Measurements from ENCODE around the gene DNLZ. TPM values are rescaled to one million over a fixed set of nuclear protein-coding genes. Genes with fewer than 3 reads are reported as not detected.

The DNLZ gene
- polyA plus RNA-seq, 1 of the 3 experiments (the other 2 are of a cell fraction) = 40.6 TPM

DNA sequence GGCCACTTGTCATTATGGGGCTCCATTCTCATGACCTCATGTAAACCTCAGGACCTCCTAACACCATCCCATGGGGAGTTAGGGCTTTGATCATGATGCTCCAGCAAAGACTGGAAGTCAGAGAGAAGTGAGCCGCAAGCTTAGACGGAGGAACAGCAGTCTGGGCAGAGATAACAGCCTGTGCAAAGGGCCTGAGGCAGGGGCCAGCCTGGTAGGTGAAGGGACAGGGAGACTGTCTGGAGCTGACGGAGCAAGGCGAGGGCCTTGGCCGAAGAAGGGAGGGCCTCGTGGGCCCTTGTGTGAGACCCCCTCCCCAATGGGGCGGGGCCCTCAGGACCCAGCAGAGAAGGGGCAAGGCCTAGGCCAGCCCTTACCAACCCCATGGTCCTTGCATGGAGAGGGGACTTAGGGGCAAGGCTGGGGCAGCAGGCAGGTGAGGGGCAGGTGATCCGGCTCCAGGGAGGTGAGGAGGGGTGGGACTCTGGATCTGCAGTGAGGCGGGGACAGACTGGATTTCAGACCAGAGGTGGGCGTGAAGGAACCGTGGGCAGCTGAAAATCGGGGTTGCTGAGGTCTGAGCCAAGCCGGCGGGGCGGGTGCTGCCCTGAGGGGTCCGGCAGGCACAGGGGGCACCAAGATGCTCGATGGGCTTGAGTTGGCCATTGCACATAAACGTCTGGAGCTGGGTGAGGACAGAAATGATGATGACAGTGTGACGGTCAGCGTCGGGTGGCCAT is 18.8 kb downstream of the DNLZ start:
- TF ChIP-seq MEF2A (IDR thresholded peaks at IDR 0.05; ENCODE audit: borderline replicate concordance, low read depth) = no peak
- no peak for TF ChIP-seq ELF1 (IDR thresholded peaks at IDR 0.05)
- TF ChIP-seq RAD21 (IDR thresholded peaks at IDR 0.05; ENCODE audit: low read length) = no peak
- no peak for TF ChIP-seq RCOR1 (IDR thresholded peaks at IDR 0.05; ENCODE audit: low read length)
- TF ChIP-seq JUND (IDR thresholded peaks at IDR 0.05) = no peak
- TF ChIP-seq, protein P1, sequence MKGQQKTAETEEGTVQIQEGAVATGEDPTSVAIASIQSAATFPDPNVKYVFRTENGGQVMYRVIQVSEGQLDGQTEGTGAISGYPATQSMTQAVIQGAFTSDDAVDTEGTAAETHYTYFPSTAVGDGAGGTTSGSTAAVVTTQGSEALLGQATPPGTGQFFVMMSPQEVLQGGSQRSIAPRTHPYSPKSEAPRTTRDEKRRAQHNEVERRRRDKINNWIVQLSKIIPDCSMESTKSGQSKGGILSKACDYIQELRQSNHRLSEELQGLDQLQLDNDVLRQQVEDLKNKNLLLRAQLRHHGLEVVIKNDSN (IDR thresholded peaks at IDR 0.05; ENCODE audit: borderline replicate concordance, low read depth) = no peak
- TF ChIP-seq MXI1 (IDR thresholded peaks at IDR 0.05; ENCODE audit: low read depth, low read length) = no peak
- no peak for TF ChIP-seq NFIC (IDR thresholded peaks at IDR 0.05; ENCODE audit: borderline replicate concordance)
- no peak for TF ChIP-seq USF2 (IDR thresholded peaks at IDR 0.05; ENCODE audit: borderline replicate concordance, low read depth, low read length)
- TF ChIP-seq YY1 (IDR thresholded peaks at IDR 0.05; ENCODE audit: low read depth) = no peak
- no peak for TF ChIP-seq EP300 (IDR thresholded peaks at IDR 0.05; ENCODE audit: borderline replicate concordance in 1 of 2, low read depth in 1 of 2, low read length in 1 of 2)
- no peak for TF ChIP-seq FOXM1 (IDR thresholded peaks at IDR 0.05; ENCODE audit: low read depth)
- no peak for TF ChIP-seq RXRA (IDR thresholded peaks at IDR 0.05; ENCODE audit: borderline replicate concordance, low read depth)
- no peak for TF ChIP-seq FOSL2 (IDR thresholded peaks at IDR 0.05; ENCODE audit: borderline replicate concordance, low read depth)
- TF ChIP-seq SMC3 (IDR thresholded peaks at IDR 0.05; ENCODE audit: low read depth, low read length) = no peak
- TF ChIP-seq, protein P2, sequence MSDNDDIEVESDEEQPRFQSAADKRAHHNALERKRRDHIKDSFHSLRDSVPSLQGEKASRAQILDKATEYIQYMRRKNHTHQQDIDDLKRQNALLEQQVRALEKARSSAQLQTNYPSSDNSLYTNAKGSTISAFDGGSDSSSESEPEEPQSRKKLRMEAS (IDR thresholded peaks at IDR 0.05; ENCODE audit: low read depth) = no peak
- Histone ChIP-seq H3F3A (replicated peaks; ENCODE audit: insufficient read depth) (no peaks in the 10 kb centered on the region), H3K4me2 (no peak overlapping the region), H3K27ac (ENCODE audit: low read depth in 2 of 2, low read length in 1 of 2) (peak overlapping the region in 1 of 2 experiments; percentile 2; a peak in 1 of 4 replicates), H3K4me1 (ENCODE audit: control insufficient read depth in 1 of 2, insufficient read depth in 2 of 2, low read depth in 1 of 2, low read length in 1 of 2) (peaks cover 0 to 47% of the 10 kb centered on the region in 2 experiments; a peak in 1 of 4 replicates), H3K27me3 (ENCODE audit: insufficient read depth) (no peaks in the 10 kb centered on the region), H3K9ac (no peak overlapping the region), H3K9me3 (no peaks in the 10 kb centered on the region), H2AFZ (ENCODE audit: low read depth) (no peak overlapping the region), H3K36me3 (replicated peaks in 1 of 2; ENCODE audit: control insufficient read depth in 1 of 2, insufficient read depth in 2 of 2, low read length in 1 of 2) (peaks cover 0 to 32% of the 10 kb centered on the region in 2 experiments), H3K9me2 (no peaks in the 10 kb centered on the region), H4K20me1 (ENCODE audit: insufficient read depth) (no peaks in the 10 kb centered on the region), H3K79me2 (ENCODE audit: insufficient read depth) (no peaks in the 10 kb centered on the region), H3K4me3 (ENCODE audit: low read depth in 2 of 2, low read length in 1 of 2) (no peak overlapping the region)
- 90% methylated on average over 15 of the region's 21 CpGs for WGBS (ENCODE audit: low lambda C conversion rate)
- ChIA-PET CTCF (interaction anchor here (0.9 to 3.7 kb wide), 11 partner anchors 10 to 56 kb away, joined by 3 to 28 read pairs (median 13); partner anchors contain the start of genes DNLZ, GPSM1 and SNAPC4), POLR2A (interaction anchor here (1.7 to 1.9 kb wide), 3 partner anchors 17 to 28 kb away, joined by 3 to 8 read pairs (median 8); partner anchors contain the start of gene DNLZ)
- DNase-seq = no peak

DNA sequence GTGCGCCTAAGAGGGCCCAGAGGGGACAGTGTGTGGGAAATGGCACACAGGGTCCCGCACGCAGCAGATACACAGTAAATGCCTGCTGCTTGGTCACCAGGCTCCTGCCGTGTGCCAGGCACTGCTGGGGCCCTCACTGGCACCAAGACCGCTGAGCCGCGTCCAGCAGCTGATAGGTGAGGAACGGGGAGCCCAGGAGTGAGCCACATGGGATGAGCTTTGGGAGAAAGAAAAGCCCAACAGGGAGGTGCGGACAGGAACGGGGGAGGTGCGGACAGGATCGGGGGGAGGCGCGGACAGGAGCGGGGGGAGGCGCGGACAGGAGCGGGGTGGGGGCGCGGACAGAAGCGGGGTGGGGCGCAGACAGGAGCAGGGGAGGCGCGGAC is 19.7 kb downstream of the DNLZ start:
- no peaks in the 10 kb centered on the region for H3K27me3 ChIP-seq (ENCODE audit: insufficient read depth)
- peaks cover 0 to 42% of the 10 kb centered on the region in 2 experiments; a peak in 1 of 4 replicates for H3K4me1 ChIP-seq (ENCODE audit: control insufficient read depth in 1 of 2, insufficient read depth in 2 of 2, low read depth in 1 of 2, low read length in 1 of 2)
- no peak overlapping the region for H3K4me2 ChIP-seq
- no peaks in the 10 kb centered on the region for H3F3A ChIP-seq (replicated peaks; ENCODE audit: insufficient read depth)
- no peak overlapping the region for H3K9ac ChIP-seq
- H3K9me3 ChIP-seq = no peaks in the 10 kb centered on the region
- 98% methylated on average over 23 of the region's 24 CpGs for WGBS (ENCODE audit: low lambda C conversion rate)
- H3K36me3 ChIP-seq (replicated peaks in 1 of 2; ENCODE audit: control insufficient read depth in 1 of 2, insufficient read depth in 2 of 2, low read length in 1 of 2) = peaks cover 0 to 33% of the 10 kb centered on the region in 2 experiments
- no peak for DNase-seq
- H4K20me1 ChIP-seq (ENCODE audit: insufficient read depth) = no peaks in the 10 kb centered on the region
- POLR2A ChIA-PET = no interaction called here
- no peak overlapping the region for H3K27ac ChIP-seq (ENCODE audit: low read depth in 2 of 2, low read length in 1 of 2)
- H3K79me2 ChIP-seq (ENCODE audit: insufficient read depth) = no peaks in the 10 kb centered on the region
- H3K9me2 ChIP-seq = no peaks in the 10 kb centered on the region
- TF ChIP-seq, protein P2 (IDR thresholded peaks at IDR 0.05; ENCODE audit: low read depth) = no peak
- TF ChIP-seq PBX3 (IDR thresholded peaks at IDR 0.05) = no peak
- TF ChIP-seq YY1 (IDR thresholded peaks at IDR 0.05; ENCODE audit: low read depth) = no peak
- TF ChIP-seq MEF2A (IDR thresholded peaks at IDR 0.05; ENCODE audit: borderline replicate concordance, low read depth) = no peak
- no peak for TF ChIP-seq CHD2 (IDR thresholded peaks at IDR 0.05; ENCODE audit: low read length, partially characterized antibody)
- no peak for TF ChIP-seq NFIC (IDR thresholded peaks at IDR 0.05; ENCODE audit: borderline replicate concordance)
- no peak for TF ChIP-seq ZBTB33 (IDR thresholded peaks at IDR 0.05; ENCODE audit: borderline replicate concordance, low read depth)
- TF ChIP-seq EZH2phosphoT487 (IDR thresholded peaks at IDR 0.05; ENCODE audit: borderline replicate concordance, low read depth) = no peak
- TF ChIP-seq USF2 (IDR thresholded peaks at IDR 0.05; ENCODE audit: borderline replicate concordance, low read depth, low read length) = no peak
- no peak for TF ChIP-seq RCOR1 (IDR thresholded peaks at IDR 0.05; ENCODE audit: low read length)
- CTCF ChIA-PET = interaction anchor here (1.9 to 3.7 kb wide), 5 partner anchors 11 to 57 kb away, joined by 4 to 28 read pairs (median 14); partner anchors contain the start of genes DNLZ and SNAPC4
- H3K4me3 ChIP-seq (ENCODE audit: low read depth in 2 of 2, low read length in 1 of 2) = no peak overlapping the region
- H2AFZ ChIP-seq (ENCODE audit: low read depth) = no peak overlapping the region

All from SK-N-SH (cell line).